HG03521 (cell line): ENCODE data around the gene NR0B2.
A peak's percentile ranks its signal among the peaks of the same experiment; 100 is the strongest.

Experiments used
- ATAC-seq: cut with Tn5 transposase; IDR thresholded peaks from one replicate; pipeline ENCODE4 v1.9.1; 2021; ENCODE audit warnings: mild to moderate bottlenecking, moderate library complexity; ENCODE audit not compliant: unreplicated experiment

The NR0B2 gene

GRCh38 chr1:26938004-26938658 is 24.4 kb upstream of the NR0B2 start:
- no peak for ATAC-seq

- no peak for ATAC-seq
Measured at GRCh38 chr1:26936823-26937222, 23.0 kb upstream of the NR0B2 start.

- ATAC-seq: no peak
Measured at GRCh38 chr1:26932531-26932930, 18.8 kb upstream of the NR0B2 start.

- ATAC-seq: no peak
Measured at GRCh38 chr1:26923711-26924110, 9.9 kb upstream of the NR0B2 start.

- no peak for ATAC-seq
Measured at GRCh38 chr1:26922901-26923300, 9.1 kb upstream of the NR0B2 start.

- ATAC-seq: no peak
Measured at GRCh38 chr1:26922431-26922729, 8.6 kb upstream of the NR0B2 start.

- ATAC-seq: peak; percentile 98
Measured at GRCh38 chr1:26921540-26922430, 8.0 kb upstream of the NR0B2 start, which contains the start of gene NUDC. Gene NUDC, plus strand, starts transcription at chr1:26921743. Its CDS starts 106 bp downstream, at chr1:26921849.

- no peak for ATAC-seq
Measured at GRCh38 chr1:26921126-26921539, 7.4 kb upstream of the NR0B2 start.

- no peak for ATAC-seq
Measured at GRCh38 chr1:26915204-26915842, 1.5 kb upstream of the NR0B2 start.

- ATAC-seq: no peak
Measured at GRCh38 chr1:26913389-26913753, 404 bp downstream of the NR0B2 start.

GRCh38 chr1:26912147-26912490 is 1.7 kb downstream of the NR0B2 start:
- ATAC-seq: no peak

GRCh38 chr1:26911399-26912146 is 2.2 kb downstream of the NR0B2 start:
- ATAC-seq: no peak

- ATAC-seq: no peak
Measured at GRCh38 chr1:26910343-26911160, 3.2 kb downstream of the NR0B2 start.

GRCh38 chr1:26909951-26910342 is 3.8 kb downstream of the NR0B2 start:
- no peak for ATAC-seq

GRCh38 chr1:26907071-26907917 is 6.5 kb downstream of the NR0B2 start:
- ATAC-seq: no peak

GRCh38 chr1:26900815-26901511 is 12.8 kb downstream of the NR0B2 start:
- no peak for ATAC-seq

- peak; percentile 62 for ATAC-seq
Measured at GRCh38 chr1:26900001-26900814, 13.6 kb downstream of the NR0B2 start, which contains the start of gene GPATCH3. Gene GPATCH3, minus strand, starts transcription at chr1:26900467. Its CDS starts 25 bp downstream, at chr1:26900442.

- no peak for ATAC-seq
Measured at GRCh38 chr1:26897351-26897750, 16.4 kb downstream of the NR0B2 start.
